Stimulated activated CD8-positive, alpha-beta memory T cell treated with anti-CD3 and anti-CD28 coated beads, Interleukin-2, amount 100 ng/mL, for 1 hour (primary cell): ENCODE measurements around the gene ACER3.
A peak's percentile ranks its signal among the peaks of the same experiment; 100 is the strongest.
"Not testable (repeated sequence)": the region's sequence is repeated elsewhere in the genome, so short reads cannot be mapped to it uniquely, and the experiment has no call there.

Source experiments
- DNase-seq, 2 donors: peaks; one replicate each; pipeline ENCODE4 v3.0.0-alpha.2; 2020; ENCODE audit warnings: low read depth in 2 of 2

ACER3 gene

GRCh38 chr11:76860539-76861475 lies at the start of gene ACER3:
Gene ACER3, plus strand, starts transcription at chr11:76860918. Its CDS starts 59 bp downstream, at chr11:76860977.
- peak; percentile 68 to 70 for DNase-seq

GRCh38 chr11:76811259-76811658 lies 49.5 kb upstream of the ACER3 start:
- DNase-seq, result no peak

- DNase-seq, result no peak
Measured at GRCh38 chr11:76814414-76814813, 46.3 kb upstream of the ACER3 start.

- DNase-seq, result not testable (repeated sequence)
Measured at GRCh38 chr11:76815678-76816077, 45.0 kb upstream of the ACER3 start.

GRCh38 chr11:76820184-76820566 lies 40.5 kb upstream of the ACER3 start:
- no peak for DNase-seq

- not testable (repeated sequence) for DNase-seq
Measured at GRCh38 chr11:76821396-76821795, 39.3 kb upstream of the ACER3 start.

GRCh38 chr11:76822406-76822805 lies 38.3 kb upstream of the ACER3 start:
- no peak for DNase-seq

GRCh38 chr11:76823481-76824028 lies 37.2 kb upstream of the ACER3 start:
- no peak for DNase-seq

- no peak for DNase-seq
Measured at GRCh38 chr11:76824083-76824939, 36.4 kb upstream of the ACER3 start.

GRCh38 chr11:76824980-76825725 lies 35.6 kb upstream of the ACER3 start:
- DNase-seq, result no peak

- no peak for DNase-seq
Measured at GRCh38 chr11:76825726-76826396, 34.9 kb upstream of the ACER3 start.

GRCh38 chr11:76826508-76826907 lies 34.2 kb upstream of the ACER3 start:
- DNase-seq, result not testable (repeated sequence)

- not testable (repeated sequence) for DNase-seq
Measured at GRCh38 chr11:76827005-76827404, 33.7 kb upstream of the ACER3 start.

GRCh38 chr11:76830639-76831327 lies 29.9 kb upstream of the ACER3 start:
- DNase-seq, result no peak

GRCh38 chr11:76831686-76832310 lies 28.9 kb upstream of the ACER3 start:
- DNase-seq, result no peak

- no peak for DNase-seq
Measured at GRCh38 chr11:76832361-76832760, 28.4 kb upstream of the ACER3 start.

GRCh38 chr11:76834151-76834550 lies 26.6 kb upstream of the ACER3 start:
- no peak for DNase-seq

GRCh38 chr11:76835036-76835435 lies 25.7 kb upstream of the ACER3 start:
- no peak for DNase-seq

- DNase-seq, result no peak
Measured at GRCh38 chr11:76835928-76836612, 24.6 kb upstream of the ACER3 start.
